ENCODE data around the gene ROBO1.

Gene ROBO1

GRCh38 chr3:79551997-79552396, 215.8 kb downstream of the ROBO1 start:
- ChIA-PET POLR2A (ENCODE audit: low non-redundant PET) (no interaction called here), CTCF (no interaction called here)
- TF ChIP-seq, protein P1, sequence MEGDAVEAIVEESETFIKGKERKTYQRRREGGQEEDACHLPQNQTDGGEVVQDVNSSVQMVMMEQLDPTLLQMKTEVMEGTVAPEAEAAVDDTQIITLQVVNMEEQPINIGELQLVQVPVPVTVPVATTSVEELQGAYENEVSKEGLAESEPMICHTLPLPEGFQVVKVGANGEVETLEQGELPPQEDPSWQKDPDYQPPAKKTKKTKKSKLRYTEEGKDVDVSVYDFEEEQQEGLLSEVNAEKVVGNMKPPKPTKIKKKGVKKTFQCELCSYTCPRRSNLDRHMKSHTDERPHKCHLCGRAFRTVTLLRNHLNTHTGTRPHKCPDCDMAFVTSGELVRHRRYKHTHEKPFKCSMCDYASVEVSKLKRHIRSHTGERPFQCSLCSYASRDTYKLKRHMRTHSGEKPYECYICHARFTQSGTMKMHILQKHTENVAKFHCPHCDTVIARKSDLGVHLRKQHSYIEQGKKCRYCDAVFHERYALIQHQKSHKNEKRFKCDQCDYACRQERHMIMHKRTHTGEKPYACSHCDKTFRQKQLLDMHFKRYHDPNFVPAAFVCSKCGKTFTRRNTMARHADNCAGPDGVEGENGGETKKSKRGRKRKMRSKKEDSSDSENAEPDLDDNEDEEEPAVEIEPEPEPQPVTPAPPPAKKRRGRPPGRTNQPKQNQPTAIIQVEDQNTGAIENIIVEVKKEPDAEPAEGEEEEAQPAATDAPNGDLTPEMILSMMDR (conservative IDR thresholded peaks at IDR 0.05; ENCODE audit: low read depth): no peak
- no peak overlapping the region for H3K27ac ChIP-seq
- no peak for DNase-seq (ENCODE audit: low spot score)

DNA sequence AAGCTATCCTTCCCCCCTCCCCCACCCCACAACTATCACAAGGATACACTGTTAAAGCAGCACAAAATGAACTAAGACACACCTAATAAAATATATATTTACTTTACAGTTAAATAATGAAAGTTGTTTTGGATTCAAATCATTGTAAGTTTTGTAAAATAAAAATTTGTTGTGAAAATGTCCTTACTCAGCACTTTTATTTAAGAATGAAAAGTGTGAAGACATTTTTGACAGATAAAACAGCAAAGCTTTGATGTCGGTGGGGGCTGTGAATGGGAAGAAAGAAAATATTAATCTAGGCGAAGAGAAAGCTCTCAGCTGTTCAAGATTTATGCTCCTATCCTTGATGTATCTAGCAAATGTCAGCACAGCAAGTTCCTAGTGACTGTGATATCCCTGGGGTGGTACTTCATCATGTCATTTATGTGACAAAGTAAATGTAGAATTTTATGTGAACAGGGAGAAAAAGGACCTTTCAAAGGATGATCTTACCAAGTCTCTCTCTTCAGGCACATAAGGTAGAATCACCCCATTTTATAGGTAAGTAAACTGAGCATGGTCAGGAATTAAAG, 216.4 kb downstream of the ROBO1 start:
- H3K27ac ChIP-seq: no peak overlapping the region
- ChIA-PET POLR2A (ENCODE audit: low non-redundant PET) (no interaction called here), CTCF (no interaction called here)
- TF ChIP-seq, protein P1 (conservative IDR thresholded peaks at IDR 0.05; ENCODE audit: low read depth): no peak
- DNase-seq (ENCODE audit: low spot score): no peak

DNA sequence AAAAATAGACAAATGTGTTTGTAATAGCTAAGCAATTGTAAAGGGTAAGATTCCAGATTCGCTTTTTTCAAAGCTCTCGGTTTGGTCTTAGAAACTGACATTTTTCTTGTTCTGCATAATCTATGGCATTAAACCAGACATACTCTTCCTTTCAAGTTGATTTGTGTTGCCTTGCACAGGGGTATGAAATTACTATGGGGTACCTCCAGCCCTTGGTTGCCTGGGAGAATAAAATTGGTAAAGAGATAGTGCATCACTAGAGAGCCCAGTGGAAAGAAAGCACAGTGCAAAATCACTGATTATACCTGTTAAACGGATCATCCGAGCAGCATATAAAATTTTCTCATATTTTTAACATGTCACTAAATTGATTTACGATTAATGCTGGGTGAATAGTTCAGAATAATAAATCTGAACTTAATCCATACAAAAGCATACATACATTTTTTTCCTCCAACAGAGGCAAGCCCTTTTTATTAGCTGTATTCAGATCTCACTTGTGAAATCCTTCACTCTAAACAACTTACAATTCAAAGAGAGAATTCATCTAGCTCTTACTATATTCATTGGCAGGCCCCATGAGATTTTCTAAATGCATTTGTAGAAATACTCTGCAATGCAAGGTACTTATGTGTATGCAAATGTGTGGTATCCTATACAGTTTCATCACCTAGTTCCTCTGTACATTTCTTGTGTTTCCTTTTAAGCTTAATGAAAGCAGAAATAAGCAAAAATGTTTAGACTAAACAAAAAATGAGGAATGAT, 224.4 kb downstream of the ROBO1 start:
- TF ChIP-seq, protein P1 (conservative IDR thresholded peaks at IDR 0.05; ENCODE audit: low read depth): no peak
- POLR2A ChIA-PET (ENCODE audit: low non-redundant PET): no interaction called here
- CTCF ChIA-PET: interaction anchor here (0.5 kb wide), 1 partner anchor 122 kb away, joined by 3 read pairs; no protein-coding TSS in a partner anchor
- DNase-seq (ENCODE audit: low spot score): no peak
- no peak overlapping the region for H3K27ac ChIP-seq

- no peak for DNase-seq (ENCODE audit: low spot score)
- POLR2A ChIA-PET (ENCODE audit: low non-redundant PET): no interaction called here
- CTCF ChIA-PET: no interaction called here
- H3K27ac ChIP-seq: no peak overlapping the region
- TF ChIP-seq, protein P1 (conservative IDR thresholded peaks at IDR 0.05; ENCODE audit: low read depth): no peak
Observed at GRCh38 chr3:79534727-79535126, 233.1 kb downstream of the ROBO1 start.

- CTCF ChIA-PET: no interaction called here
- POLR2A ChIA-PET (ENCODE audit: low non-redundant PET): no interaction called here
- no peak for DNase-seq (ENCODE audit: low spot score)
- TF ChIP-seq, protein P1 (conservative IDR thresholded peaks at IDR 0.05; ENCODE audit: low read depth): no peak
- H3K27ac ChIP-seq: no peak overlapping the region
Observed at GRCh38 chr3:79531566-79532295, 236.1 kb downstream of the ROBO1 start.

DNA sequence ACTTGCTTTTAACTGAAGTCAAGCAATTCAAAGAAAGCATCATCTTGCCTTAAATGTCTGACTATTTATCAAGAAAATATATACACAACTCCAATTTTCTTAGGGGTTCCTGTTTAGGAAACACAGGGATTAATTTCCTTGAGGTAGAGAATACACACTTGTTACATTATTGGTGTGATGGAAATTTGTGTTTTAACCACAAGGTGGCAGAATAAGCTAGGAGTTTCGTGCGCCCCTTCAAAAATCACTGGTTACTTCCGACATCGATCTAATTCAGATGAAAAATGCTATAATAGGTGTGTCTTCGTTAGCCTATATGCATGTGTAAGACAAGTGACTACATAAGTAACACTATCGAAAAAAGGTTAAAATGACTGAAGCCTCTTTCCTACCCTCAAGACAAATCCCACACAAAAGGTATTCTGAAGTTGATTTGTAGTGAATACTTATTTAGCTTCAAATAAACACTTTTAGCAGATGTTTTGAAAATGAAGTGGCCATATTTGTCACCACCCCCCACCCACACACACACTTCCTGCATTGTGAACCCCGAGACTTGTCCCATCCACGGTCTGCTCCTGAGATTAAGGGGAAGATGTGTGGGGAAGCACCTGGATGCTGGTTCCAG, 246.5 kb downstream of the ROBO1 start:
- CTCF ChIA-PET: no interaction called here
- TF ChIP-seq, protein P1 (conservative IDR thresholded peaks at IDR 0.05; ENCODE audit: low read depth): peak; percentile 61
- DNase-seq (ENCODE audit: low spot score): peak; percentile 13
- H3K27ac ChIP-seq: no peak overlapping the region
- POLR2A ChIA-PET (ENCODE audit: low non-redundant PET): no interaction called here

Measured in RWPE1 (cell line).